HepG2 (cell line): ENCODE data around the gene PKP3. TPM values are rescaled to one million over a fixed set of nuclear protein-coding genes. Genes with fewer than 3 reads are reported as not detected.

Source experiments
- FOXA3 ChIP-seq: IDR thresholded peaks from 2 replicates; pipeline ENCODE4 v1.6.1; 2016; ENCODE audit warnings: missing genetic modification reagents, missing compliant biosample characterization
- GLI4 ChIP-seq: sonication (generic); formaldehyde crosslinking; IDR thresholded peaks from 2 replicates; pipeline ENCODE4 v1.5.1; 2020; ENCODE audit warnings: missing genetic modification reagents, mild to moderate bottlenecking, moderate library complexity, borderline replicate concordance
- HNRNPH1 ChIP-seq: fragments of 200-400 bp; formaldehyde crosslinking; optimal IDR thresholded peaks from 2 replicates; pipeline ENCODE3; 2017; ENCODE audit warnings: mild to moderate bottlenecking, low read depth, low read length
- KLF12 ChIP-seq: sonication (generic); formaldehyde crosslinking; IDR thresholded peaks from 2 replicates; pipeline ENCODE4 v1.4.0; 2020; ENCODE audit warnings: missing genetic modification reagents, borderline replicate concordance
- NR2C2 ChIP-seq: sonication (generic); formaldehyde crosslinking; IDR thresholded peaks from 2 replicates; pipeline ENCODE4 v1.4.0; 2020; ENCODE audit warnings: missing genetic modification reagents, mild to moderate bottlenecking, moderate library complexity, borderline replicate concordance
- RBFOX2 ChIP-seq: fragments of 200-400 bp; formaldehyde crosslinking; IDR thresholded peaks from 2 replicates; pipeline ENCODE4 v1.6.1; 2017; ENCODE audit warnings: low read depth, mild to moderate bottlenecking, low read length
- SALL2 ChIP-seq: sonication (generic); formaldehyde crosslinking; IDR thresholded peaks from 2 replicates; pipeline ENCODE4 v1.8.1; 2023; ENCODE audit warnings: mild to moderate bottlenecking, missing genetic modification reagents, inconsistent platforms
- SMARCE1 ChIP-seq: fragments of 450-650 bp; IDR thresholded peaks from 2 replicates; pipeline ENCODE4 v1.6.1; 2017; ENCODE audit warnings: borderline replicate concordance
- ZBTB33 ChIP-seq: sonication (generic); formaldehyde crosslinking; IDR thresholded peaks from 2 replicates; pipeline ENCODE4 v1.4.0; 2020; ENCODE audit warnings: missing genetic modification reagents
- ZNF709 ChIP-seq: sonication (generic); formaldehyde crosslinking; IDR thresholded peaks from 2 replicates; pipeline ENCODE4 v1.5.0; 2020; ENCODE audit warnings: mild to moderate bottlenecking, missing genetic modification reagents
- ZNF777 ChIP-seq: sonication (generic); formaldehyde crosslinking; IDR thresholded peaks from 2 replicates; pipeline ENCODE4 v1.4.0; 2020; ENCODE audit warnings: missing genetic modification reagents
- polyA plus RNA-seq, 8 experiments: library from polyadenylated mRNA; depleted of rRNA in 3 of 8; stranded (reverse) in 7 of 8; unstranded in 1 of 8; fragments of >200 nt; fragmentation: Illumina TruSeq in 4 of 8; extraction: Trizol in 4 of 8; gene quantifications; 2 replicates each; pipeline versions ENCODE4 v1.2.1 to v1.2.3, GENCODE V29; 2011 to 2016; ENCODE audit warnings: low read depth in 4 of 8, missing spikeins in 1 of 8, mixed read lengths in 1 of 8; ENCODE audit not compliant: insufficient read depth in 1 of 8
- total RNA-seq, 5 experiments: library from RNA; depleted of rRNA; stranded (reverse); fragments of >200 nt; fragmentation: Illumina TruSeq; extraction: Trizol; gene quantifications; 2 replicates each; pipeline ENCODE4 v1.2.3, GENCODE V29; 2016; ENCODE audit warnings: low read depth in 1 of 5
- TF ChIP-seq, protein P1 (sequence below): sonication (generic); formaldehyde crosslinking; IDR thresholded peaks from 2 replicates; pipeline ENCODE4 v1.4.0; 2020; ENCODE audit warnings: missing genetic modification reagents

Gene PKP3
- total and polyA plus RNA-seq, 2 of the 13 experiments (the other 11 are each of a cell fraction or from before 2014, with no cell fraction given): 18.0 to 28.7 TPM

DNA sequence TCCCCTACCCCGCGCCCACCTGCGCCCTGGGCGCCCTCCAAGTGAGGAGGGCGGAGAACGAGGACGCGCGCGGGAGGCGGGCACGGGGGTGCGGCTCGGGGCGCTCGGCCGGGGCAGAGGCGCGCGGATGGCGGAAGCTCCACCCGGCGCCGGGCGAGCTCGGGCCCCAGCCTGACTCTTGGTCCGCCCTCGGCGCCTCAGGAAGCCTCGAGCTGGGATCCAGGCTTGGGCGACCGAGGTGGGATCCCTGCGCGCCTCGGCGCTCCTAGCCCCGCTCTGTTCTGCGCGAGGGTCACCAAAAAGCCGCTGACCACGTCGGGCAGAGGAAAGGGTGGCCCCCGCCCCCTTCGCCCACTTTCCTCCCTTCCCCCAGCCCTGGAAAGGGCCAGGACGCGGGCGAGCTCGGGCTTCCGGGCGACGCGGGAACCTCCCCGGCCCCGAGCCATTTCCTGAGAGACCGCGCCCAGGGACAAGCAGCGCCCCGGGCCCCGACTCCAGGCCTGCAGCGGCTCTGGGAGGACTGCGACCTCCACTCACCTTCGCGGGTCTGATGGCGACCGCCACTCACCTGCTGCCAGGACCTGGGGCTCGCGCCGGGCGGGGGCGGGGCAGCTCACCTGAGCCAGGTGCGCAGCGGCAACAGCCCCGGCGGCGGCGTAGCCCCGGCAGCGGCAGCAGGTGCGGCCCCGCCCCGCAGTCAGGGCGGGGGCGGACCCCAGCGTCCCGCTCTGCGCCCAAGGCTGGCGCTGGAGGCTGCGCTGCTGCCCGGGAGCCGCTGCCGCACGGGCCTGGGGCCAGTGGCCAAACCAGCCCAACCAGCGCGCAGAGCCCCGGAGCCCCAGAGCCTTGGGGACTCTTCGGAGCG is 23.0 kb downstream of the PKP3 start (continued):
- TF ChIP-seq, protein P1, sequence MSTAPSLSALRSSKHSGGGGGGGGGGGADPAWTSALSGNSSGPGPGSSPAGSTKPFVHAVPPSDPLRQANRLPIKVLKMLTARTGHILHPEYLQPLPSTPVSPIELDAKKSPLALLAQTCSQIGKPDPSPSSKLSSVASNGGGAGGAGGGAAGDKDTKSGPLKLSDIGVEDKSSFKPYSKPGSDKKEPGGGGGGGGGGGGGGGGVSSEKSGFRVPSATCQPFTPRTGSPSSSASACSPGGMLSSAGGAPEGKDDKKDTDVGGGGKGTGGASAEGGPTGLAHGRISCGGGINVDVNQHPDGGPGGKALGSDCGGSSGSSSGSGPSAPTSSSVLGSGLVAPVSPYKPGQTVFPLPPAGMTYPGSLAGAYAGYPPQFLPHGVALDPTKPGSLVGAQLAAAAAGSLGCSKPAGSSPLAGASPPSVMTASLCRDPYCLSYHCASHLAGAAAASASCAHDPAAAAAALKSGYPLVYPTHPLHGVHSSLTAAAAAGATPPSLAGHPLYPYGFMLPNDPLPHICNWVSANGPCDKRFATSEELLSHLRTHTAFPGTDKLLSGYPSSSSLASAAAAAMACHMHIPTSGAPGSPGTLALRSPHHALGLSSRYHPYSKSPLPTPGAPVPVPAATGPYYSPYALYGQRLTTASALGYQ (CRISPR knock-in tag): 0 out of 2 replicates have a peak, but pooled peaks have one; percentile 39
- TF ChIP-seq RBFOX2 (0 out of 2 replicates have a peak, but pooled peaks have one; percentile 30), HNRNPH1 (no peak), ZNF709 (CRISPR knock-in tag) (0 out of 2 replicates have a peak, but pooled peaks have one; percentile 56), SALL2 (CRISPR knock-in tag) (0 out of 2 replicates have a peak, but pooled peaks have one; percentile 31), ZBTB33 (CRISPR knock-in tag) (peak; percentile 69; the same call in 1 of the 2 replicates), FOXA3 (CRISPR knock-in tag) (no peak), NR2C2 (CRISPR knock-in tag) (peak; percentile 28; the same call in 1 of the 2 replicates), SMARCE1 (no peak), GLI4 (CRISPR knock-in tag) (no peak), ZNF777 (peak; percentile 51), KLF12 (0 out of 2 replicates have a peak, but pooled peaks have one; percentile 55)
